Measurements from ENCODE around the gene ENTPD2.
A peak's percentile ranks its signal among the peaks of the same experiment; 100 is the strongest.
"Not testable (repeated sequence)": the region's sequence is repeated elsewhere in the genome, so short reads cannot be mapped to it uniquely, and the experiment has no call there.

ENTPD2 gene

DNA sequence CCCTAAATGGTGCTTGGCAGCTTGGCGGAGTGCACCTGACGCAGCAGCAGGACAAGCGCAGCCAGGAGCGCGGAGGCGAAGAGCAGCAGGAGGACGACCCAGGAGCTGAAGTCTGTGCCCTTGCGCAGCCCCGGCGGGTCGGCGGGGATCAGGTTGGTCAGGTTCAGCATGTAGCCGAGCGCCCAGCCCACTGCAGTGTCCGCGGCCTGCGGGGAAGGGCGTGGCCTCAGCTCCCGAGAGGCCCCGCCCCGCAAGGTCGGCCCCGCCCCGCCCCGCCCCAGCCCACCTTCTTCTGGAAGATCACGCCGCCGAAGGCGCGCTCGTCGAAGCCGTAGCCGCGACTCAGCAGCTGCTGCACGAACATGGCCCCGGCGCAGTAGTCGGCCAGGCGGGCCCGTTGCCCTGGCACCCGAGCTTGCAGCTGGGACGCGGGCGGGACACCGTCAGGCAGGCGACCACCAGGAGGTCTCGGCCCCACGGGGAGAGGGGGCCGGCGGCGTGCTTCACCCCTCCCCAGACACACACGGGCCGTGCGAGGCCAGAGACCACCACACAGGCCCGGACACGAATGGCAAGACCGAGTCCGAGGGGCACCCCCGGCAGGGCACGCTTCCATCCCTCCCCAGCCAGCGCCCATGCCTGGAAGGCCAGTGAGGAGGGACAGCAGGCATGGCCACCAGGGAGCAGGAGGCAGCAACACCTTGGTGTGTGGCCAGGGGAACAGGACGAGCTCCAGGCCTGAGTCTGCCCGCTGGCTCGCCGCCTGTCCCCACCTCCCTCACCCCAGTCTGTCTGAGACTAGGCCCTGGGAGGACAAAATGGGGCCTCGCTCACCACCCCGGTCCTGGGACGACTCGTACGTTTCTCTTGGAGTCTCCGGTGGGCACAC, 5.0 kb downstream of the ENTPD2 start:
- no peak overlapping the region for H3K4me3 ChIP-seq (ENCODE audit: low read depth, low read length)

GRCh38 chr9:137046088-137046787, 7.6 kb downstream of the ENTPD2 start, which contains the start of gene NPDC1:
NPDC1 (minus strand) TSS chr9:137046177; CDS start chr9:137045989, 188 bp downstream.
- H3K4me3 ChIP-seq (ENCODE audit: low read depth, low read length) = peak within 1 kb of the TSS; percentile 48

- peak overlapping the region; percentile 48 for H3K4me3 ChIP-seq (ENCODE audit: low read depth, low read length)
Observed at GRCh38 chr9:137045294-137046087, 8.4 kb downstream of the ENTPD2 start.

DNA sequence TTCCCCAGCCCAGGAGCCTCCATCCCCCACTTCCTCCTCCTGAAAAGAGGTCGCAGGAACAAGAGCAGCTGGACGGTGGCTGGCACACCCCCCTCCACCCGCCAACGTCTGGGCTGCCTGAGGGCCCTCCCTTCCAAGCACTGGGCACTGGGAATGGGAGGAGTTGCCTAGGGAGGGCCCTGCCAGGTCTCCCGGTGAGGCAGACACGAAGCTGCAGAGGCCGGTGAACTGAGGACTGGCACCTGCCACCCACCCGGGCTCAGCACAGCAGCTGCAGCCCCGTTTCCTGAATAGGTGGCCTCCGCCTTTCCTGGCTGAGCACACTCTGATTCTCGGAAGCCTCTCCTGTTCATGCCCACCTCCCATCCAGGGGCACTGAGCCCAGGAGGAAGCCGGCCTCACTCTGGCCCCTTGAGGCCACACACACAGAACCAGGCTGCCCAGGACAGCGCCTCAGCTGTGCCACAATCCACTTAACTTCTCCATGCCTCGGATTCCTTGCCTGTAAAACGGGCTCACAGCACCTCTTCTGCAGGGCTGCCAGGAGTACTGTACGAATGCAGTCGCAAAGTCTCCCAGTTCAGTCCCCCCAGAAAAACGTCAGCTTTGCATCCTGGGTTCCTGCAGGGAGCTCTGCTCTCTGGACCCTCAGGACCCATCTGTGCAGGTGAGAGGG, 9.2 kb downstream of the ENTPD2 start:
- H3K4me3 ChIP-seq (ENCODE audit: low read depth, low read length) = peak overlapping the region; percentile 15

GRCh38 chr9:137044037-137044436, 9.8 kb downstream of the ENTPD2 start:
- no peak overlapping the region for H3K4me3 ChIP-seq (ENCODE audit: low read depth, low read length)

DNA sequence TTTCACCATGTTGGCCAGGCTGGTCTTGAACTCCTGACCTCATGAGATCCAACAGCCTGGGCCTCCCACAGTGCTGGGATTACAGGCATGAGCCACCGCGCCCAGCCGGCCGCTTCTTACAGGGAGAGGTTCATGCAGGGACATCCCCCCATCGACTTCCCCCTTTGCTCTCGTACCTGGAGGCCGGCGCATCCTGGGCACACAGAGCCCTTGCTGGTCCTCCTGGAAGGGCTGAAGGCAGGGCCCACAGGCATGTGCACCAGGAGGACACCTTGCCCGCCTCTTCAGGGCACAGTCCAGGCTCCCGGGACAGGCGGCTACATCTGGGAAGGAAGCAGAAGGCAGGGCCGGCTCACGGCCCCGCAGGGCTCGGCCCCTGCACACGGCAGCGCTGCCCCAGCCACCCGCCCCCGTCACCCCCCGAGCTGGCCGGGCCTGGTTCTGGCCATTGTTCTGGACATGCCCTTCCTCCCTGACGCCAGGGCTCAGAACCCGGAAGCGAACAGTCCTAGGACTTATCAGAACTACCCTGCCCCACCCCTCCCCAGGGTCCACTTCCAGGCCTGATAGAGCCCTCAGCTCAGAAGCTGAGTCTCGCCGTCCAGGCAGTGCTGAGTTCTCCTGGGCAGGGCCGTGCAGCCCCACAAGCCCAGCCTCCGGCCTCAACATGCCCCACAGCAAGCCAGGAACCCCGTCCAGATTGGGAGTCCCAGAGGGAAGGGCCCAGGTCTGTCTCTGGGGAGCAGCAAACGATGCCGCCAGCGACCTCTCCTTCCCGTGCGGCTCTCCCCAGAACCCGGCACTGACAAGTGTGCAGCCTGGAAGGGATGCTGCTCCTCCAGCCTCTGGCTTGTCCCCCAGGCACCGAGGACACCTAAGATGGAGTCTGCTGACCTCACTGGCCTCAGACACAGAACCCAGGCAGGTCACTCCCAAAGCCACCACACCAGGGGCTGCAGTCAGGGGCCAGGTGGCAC, 10.8 kb downstream of the ENTPD2 start:
- no peak overlapping the region for H3K4me3 ChIP-seq (ENCODE audit: low read depth, low read length)

DNA sequence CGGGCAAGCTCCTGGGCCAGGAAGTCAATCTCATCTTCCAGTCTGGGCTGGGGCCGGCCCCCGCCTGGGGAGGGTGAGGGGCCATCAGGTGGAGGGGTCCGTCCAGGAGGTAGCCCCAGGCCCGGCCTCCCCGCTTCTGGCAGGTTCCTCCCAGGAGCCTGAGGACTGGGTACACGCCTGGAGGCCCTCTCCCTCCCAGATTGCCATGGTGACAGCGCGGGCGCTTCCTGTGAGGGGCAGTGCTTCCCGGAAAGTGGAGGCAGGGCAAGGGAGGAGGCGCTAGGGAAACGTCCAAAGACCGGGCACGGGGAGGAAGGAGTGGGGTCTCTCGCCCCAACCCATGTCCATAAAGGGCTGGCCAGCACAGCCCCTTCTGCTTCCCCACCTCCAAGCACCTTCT, 12.7 kb downstream of the ENTPD2 start:
- no peak overlapping the region for H3K4me3 ChIP-seq (ENCODE audit: low read depth, low read length)

GRCh38 chr9:137040568-137040967, 13.3 kb downstream of the ENTPD2 start:
- no peak overlapping the region for H3K4me3 ChIP-seq (ENCODE audit: low read depth, low read length)

- H3K4me3 ChIP-seq (ENCODE audit: low read depth, low read length) = no peak overlapping the region
Observed at GRCh38 chr9:137039611-137040366, 14.1 kb downstream of the ENTPD2 start.

DNA sequence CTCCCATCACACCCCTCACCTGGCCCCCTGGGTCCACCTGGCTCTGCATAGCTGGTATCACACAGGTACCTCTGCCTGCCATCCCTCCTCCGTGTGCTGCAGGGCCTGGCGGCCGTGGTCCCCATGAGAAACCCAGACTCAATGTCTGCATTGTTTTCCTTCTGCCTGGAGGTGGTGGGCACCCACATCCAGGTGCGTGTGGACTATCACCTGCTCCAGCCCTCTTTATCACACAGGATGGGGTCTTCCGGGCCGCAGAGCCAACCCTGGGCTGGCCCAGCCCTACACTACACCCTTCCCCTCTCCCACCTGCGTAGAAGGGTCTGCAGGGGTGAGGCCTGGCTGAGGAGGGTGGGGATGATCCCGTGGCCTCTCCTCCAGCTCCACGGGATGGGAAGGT, 14.9 kb downstream of the ENTPD2 start:
- no peak overlapping the region for H3K4me3 ChIP-seq (ENCODE audit: low read depth, low read length)

GRCh38 chr9:137037483-137037882, 16.4 kb downstream of the ENTPD2 start:
- no peak overlapping the region for H3K4me3 ChIP-seq (ENCODE audit: low read depth, low read length)

DNA sequence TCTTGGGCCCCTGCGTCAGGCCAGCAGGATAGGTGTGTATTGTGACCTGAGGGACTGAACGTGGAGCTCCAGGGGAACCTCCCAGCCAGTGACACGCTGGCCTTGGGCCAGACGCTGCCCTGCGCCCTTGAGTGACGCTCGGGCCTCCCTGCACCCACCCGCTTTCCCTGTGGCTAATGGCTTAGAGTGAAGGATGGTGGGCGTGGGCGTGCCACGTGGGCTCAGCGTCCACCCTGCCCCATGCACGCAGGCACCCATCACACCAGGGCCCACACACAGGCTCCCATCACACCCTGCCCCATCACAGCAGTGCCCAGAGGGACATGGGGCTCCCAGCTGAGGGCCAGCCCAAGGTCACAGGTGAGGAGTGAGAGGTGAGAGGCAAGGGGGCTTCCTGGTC, 16.8 kb downstream of the ENTPD2 start:
- no peak overlapping the region for H3K4me3 ChIP-seq (ENCODE audit: low read depth, low read length)

- no peak overlapping the region for H3K4me3 ChIP-seq (ENCODE audit: low read depth, low read length)
Observed at GRCh38 chr9:137035937-137036336, 17.9 kb downstream of the ENTPD2 start.

DNA sequence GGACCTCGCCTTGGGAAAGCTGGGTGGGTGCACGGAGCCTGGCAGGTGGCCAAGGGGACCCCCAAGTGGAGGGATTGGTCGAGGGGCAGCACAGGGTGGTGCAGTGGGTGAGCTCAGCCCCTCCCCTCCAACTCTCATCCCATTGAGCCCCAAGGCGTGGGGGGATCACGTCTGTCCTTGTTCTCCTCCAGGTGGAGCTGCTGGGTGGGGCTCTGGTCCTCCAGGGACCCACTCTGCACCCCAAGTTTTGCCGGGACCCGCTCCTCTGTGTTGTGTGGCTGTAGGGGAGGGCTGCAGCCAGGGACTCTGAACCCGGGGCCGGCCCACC, 18.4 kb downstream of the ENTPD2 start:
- no peak overlapping the region for H3K4me3 ChIP-seq (ENCODE audit: low read depth, low read length)

DNA sequence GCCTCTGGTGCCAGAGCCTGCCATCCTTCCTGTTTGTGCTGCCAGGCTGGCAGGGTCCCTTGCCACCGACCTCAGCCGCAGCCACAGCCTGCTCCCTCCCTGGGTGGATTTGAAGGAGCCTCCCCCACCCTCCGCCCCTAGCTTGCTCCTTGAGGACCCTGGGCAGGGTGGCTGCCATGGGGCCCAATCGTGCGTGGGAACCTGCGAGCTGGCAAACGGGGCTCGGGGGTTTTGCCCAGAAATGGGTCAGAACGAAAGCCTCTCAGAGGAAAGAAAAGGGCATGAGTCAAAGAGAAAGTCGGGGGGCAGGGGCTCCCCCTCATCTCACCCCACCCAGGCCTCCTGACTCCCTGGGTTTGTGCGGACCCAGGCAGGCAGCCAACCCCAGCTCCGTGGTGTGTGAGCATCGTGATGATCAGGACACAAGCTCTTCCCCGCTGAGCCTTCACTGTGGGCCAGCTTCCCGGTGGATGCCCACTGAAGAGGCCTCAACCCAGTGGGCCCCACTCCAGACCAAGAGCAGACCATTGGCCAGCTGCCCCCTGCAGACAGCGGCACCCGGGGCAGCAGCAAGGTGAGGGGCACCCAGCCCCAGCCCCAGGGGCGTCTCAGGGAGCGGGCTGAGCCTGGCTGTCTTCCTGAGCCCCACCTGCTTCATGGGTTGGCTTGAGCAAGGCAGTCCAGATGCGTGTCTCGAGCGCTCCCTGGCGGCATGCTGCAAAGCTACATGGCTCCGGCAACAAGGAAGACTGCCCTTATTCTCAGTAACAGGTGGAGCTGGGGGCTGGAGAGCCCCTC, 19.0 kb downstream of the ENTPD2 start:
- no peak overlapping the region for H3K4me3 ChIP-seq (ENCODE audit: low read depth, low read length)

DNA sequence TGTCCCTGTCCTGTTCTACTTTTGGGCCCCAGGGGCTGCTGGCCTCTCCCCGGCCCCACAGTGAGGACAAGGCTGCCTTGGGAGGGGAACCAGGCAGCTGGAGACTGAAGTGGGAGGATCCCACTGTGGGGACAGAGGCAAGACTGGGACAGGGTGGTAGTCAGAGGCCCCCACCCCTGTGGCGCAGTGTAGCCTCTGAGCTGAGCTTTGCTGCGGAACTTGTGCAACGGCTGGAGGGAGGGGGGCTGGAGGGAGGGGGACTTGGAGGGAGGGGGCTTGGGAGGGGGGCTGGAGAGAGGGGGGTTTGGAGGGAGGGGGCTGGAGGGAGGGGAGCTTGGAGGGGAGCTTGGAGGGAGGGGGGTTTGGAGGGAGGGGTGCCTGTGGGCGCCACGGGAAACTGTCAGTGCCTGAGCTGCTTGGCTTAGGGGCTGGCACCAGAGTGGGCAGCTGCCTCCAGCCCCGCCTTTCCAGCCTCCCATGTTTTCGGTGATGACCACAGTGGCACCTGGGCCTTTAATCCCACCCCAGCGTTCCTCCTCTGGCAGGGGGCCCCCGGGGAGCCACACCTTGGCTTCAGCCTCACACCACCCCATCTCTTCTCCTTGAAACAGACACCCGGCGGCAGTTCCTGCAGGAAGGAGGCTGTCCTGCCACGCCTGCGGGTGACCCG, 19.7 kb downstream of the ENTPD2 start:
- H3K4me3 ChIP-seq (ENCODE audit: low read depth, low read length) = no peak overlapping the region

DNA sequence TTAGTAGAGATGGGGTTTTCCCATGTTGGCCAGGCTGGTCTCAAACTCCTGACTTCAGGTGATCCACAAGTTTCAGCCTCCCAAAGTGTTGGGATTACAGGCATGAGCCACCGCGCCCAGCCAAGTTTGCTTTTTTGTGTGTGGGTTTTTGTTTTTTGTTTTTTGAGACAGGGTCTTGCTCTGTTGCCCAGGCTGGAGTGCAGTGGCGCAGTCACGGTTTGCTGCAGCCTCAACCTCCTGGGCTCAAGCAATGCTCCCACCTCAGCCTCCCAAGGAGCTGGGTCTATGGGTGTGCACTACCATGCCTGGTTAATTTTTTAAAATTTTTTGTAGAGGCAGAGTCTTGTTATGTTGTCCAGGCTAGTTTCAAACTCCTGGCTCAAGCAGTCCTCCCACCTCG, 20.4 kb downstream of the ENTPD2 start:
- H3K4me3 ChIP-seq (ENCODE audit: low read depth, low read length) = not testable (repeated sequence)

GRCh38 chr9:137032858-137033257, 21.0 kb downstream of the ENTPD2 start:
- no peak overlapping the region for H3K4me3 ChIP-seq (ENCODE audit: low read depth, low read length)
